H1 (cell line): Measurements from ENCODE around the gene PPP6C.
"Not testable (repeated sequence)": the region's sequence is repeated elsewhere in the genome, so short reads cannot be mapped to it uniquely, and the experiment has no call there.

ENCODE experiments used
- EZH2 ChIP-seq: fragments of 200-600 bp; sonication (generic); IDR thresholded peaks from 2 replicates; pipeline ENCODE4 v1.7.1; 2012; ENCODE audit warnings: low read depth, mild to moderate bottlenecking, moderate library complexity, low read length, inconsistent platforms; ENCODE audit not compliant: severe bottlenecking
- HDAC2 ChIP-seq, 2 experiments: fragments of 300-600 bp in 1 of 2; sonication (generic) in 1 of 2; IDR thresholded peaks; 2 replicates each; pipeline ENCODE4 v1.6.1; 2011 to 2012; ENCODE audit warnings: low read depth in 2 of 2, low read length in 2 of 2, mild to moderate bottlenecking in 2 of 2, moderate library complexity in 2 of 2, borderline replicate concordance in 1 of 2, inconsistent platforms in 1 of 2
- JUND ChIP-seq: IDR thresholded peaks from 2 replicates; pipeline ENCODE4 v1.6.1; 2011; ENCODE audit warnings: mild to moderate bottlenecking, improper control_type of control experiment, low read length
- KDM5A ChIP-seq: fragments of 200-600 bp; IDR thresholded peaks from 2 replicates; pipeline ENCODE4 v1.7.1; 2012; ENCODE audit warnings: mild to moderate bottlenecking, low read length, inconsistent platforms, mixed read lengths
- POLR2AphosphoS5 ChIP-seq: IDR thresholded peaks from 2 replicates; pipeline ENCODE4 v1.6.1; 2011; ENCODE audit warnings: low read depth, low read length
- SIX5 ChIP-seq: IDR thresholded peaks from 2 replicates; pipeline ENCODE4 v1.6.1; 2011; ENCODE audit warnings: mild to moderate bottlenecking, low read depth, low read length
- TF ChIP-seq, protein P1 (sequence below), 3 experiments: IDR thresholded peaks; 1 replicate in 2 of 3; 2 replicates in 1 of 3; pipeline versions ENCODE4 v1.5.1 to v1.6.1; 2011; ENCODE audit warnings: low read length in 3 of 3, mild to moderate bottlenecking in 3 of 3, inconsistent platforms in 2 of 3, low read depth in 1 of 3, moderate library complexity in 1 of 3; ENCODE audit not compliant: insufficient read depth in 1 of 3; ENCODE audit errors: control extremely low read depth in 1 of 3

DNA sequence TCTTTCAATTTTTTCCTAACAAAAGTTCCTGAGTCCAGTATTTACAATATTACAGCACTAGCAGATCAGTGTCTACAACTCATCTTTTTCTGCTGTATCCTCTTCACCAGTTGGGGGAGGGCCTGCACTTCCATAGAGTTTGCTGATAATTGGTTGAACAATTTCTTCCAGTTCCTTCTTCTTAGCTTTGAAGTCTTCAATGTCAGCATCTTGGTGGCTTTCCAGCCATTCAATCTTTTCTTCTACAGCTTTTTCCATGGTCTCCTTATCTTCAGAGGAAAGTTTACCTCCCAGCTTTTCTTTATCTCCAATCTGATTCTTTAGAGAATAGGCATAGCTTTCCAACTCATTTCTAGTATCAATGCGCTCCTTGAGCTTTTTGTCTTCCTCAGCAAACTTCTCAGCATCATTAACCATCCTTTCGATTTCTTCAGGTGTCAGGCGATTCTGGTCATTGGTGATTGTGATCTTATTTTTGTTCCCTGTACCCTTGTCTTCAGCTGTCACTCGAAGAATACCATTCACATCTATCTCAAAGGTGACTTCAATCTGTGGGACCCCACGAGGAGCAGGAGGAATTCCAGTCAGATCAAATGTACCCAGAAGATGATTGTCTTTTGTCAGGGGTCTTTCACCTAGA is 47.0 kb upstream of the PPP6C start:
- TF ChIP-seq, protein P1, sequence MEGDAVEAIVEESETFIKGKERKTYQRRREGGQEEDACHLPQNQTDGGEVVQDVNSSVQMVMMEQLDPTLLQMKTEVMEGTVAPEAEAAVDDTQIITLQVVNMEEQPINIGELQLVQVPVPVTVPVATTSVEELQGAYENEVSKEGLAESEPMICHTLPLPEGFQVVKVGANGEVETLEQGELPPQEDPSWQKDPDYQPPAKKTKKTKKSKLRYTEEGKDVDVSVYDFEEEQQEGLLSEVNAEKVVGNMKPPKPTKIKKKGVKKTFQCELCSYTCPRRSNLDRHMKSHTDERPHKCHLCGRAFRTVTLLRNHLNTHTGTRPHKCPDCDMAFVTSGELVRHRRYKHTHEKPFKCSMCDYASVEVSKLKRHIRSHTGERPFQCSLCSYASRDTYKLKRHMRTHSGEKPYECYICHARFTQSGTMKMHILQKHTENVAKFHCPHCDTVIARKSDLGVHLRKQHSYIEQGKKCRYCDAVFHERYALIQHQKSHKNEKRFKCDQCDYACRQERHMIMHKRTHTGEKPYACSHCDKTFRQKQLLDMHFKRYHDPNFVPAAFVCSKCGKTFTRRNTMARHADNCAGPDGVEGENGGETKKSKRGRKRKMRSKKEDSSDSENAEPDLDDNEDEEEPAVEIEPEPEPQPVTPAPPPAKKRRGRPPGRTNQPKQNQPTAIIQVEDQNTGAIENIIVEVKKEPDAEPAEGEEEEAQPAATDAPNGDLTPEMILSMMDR (IDR thresholded peaks at IDR 0.05; ENCODE audit: control extremely low read depth in 1 of 3, insufficient read depth in 1 of 3, low read depth in 1 of 3, low read length in 3 of 3) = not testable (repeated sequence)
- not testable (repeated sequence) for TF ChIP-seq HDAC2 (IDR thresholded peaks at IDR 0.05; ENCODE audit: borderline replicate concordance in 1 of 2, low read depth in 2 of 2, low read length in 2 of 2); POLR2AphosphoS5; KDM5A; SIX5; EZH2; JUND
